Omental fat pad (tissue), 4 donors: ENCODE data around the gene RSPO3. TPM values are rescaled to one million over a fixed set of nuclear protein-coding genes. Genes with fewer than 3 reads are reported as not detected.
A peak's percentile ranks its signal among the peaks of the same experiment; 100 is the strongest.

Experiments
- ATAC-seq: fragments of 150-250 bp; one replicate; pipeline ENCODE4 v1.9.1; 2016; ENCODE audit warnings: mild to moderate bottlenecking, moderate library complexity; ENCODE audit not compliant: low FRiP score
- DNase-seq: peaks from one replicate; pipeline ENCODE4 v3.0.0-alpha.2; 2019; ENCODE audit warnings: low spot score
- total RNA-seq, 4 donors: library from RNA; depleted of rRNA; stranded (reverse); fragments of >200 nt; gene quantifications; one replicate each; pipeline ENCODE4 v1.1.0, GENCODE V29; 2016
- TF ChIP-seq, protein P1 (sequence below), 3 donors: fragments of 450-650 bp; IDR thresholded peaks; one replicate each; pipeline ENCODE4 v1.5.1; 2016 to 2017; ENCODE audit warnings: antibody characterized with exemption in 3 of 3, mild to moderate bottlenecking in 3 of 3, moderate library complexity in 2 of 3

Gene RSPO3
- total RNA-seq, 4 donors from 2014 or later: 21.5 to 40.1 (median 30.3) TPM

DNA sequence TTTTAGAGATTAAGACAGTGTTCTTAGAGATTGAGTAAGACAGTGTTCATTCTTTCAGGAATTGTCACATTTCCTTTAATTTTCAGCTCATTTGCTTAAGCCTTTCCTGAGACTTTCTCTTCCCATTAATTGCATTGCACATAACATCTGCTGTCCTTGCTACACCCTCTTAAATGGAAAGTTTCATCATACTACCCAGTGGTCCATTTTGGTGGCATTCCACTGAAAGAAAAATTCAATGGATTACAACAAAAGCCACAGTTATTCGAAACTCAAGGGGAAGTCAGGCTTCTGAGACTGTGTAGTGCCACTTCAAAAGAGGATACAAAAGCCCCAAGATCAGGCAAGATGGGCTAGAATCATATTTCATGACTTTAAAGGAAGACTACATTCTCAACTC, 64.0 kb downstream of the RSPO3 start:
- DNase-seq: no peak
- TF ChIP-seq, protein P1, sequence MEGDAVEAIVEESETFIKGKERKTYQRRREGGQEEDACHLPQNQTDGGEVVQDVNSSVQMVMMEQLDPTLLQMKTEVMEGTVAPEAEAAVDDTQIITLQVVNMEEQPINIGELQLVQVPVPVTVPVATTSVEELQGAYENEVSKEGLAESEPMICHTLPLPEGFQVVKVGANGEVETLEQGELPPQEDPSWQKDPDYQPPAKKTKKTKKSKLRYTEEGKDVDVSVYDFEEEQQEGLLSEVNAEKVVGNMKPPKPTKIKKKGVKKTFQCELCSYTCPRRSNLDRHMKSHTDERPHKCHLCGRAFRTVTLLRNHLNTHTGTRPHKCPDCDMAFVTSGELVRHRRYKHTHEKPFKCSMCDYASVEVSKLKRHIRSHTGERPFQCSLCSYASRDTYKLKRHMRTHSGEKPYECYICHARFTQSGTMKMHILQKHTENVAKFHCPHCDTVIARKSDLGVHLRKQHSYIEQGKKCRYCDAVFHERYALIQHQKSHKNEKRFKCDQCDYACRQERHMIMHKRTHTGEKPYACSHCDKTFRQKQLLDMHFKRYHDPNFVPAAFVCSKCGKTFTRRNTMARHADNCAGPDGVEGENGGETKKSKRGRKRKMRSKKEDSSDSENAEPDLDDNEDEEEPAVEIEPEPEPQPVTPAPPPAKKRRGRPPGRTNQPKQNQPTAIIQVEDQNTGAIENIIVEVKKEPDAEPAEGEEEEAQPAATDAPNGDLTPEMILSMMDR (IDR thresholded peaks at IDR 0.05): no peak
- no peak for ATAC-seq

DNA sequence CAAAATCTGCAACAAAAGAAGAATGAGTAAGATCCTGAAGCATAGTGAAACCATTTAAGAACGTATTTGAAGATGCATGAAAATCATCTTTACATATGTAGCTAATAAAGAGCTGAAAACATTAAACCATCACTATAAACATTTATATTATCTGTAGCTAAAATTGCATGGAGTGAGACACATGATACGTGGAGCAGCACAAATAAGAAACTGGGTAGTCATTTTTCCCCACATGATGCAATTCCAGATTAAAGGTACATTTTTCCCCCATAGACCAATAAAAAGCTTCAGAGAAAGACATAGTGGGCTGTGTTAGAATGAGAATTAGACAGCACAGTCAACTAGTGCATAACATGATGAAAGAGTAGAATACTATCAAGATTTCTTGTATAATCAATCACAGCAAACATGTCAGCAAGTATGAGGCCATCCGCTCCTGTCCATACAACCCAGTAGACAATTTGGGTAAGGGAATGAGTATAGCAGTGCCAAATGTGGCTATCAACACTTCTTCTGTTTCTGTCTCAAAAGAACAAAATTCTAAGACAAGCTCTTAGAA, 67.0 kb downstream of the RSPO3 start:
- DNase-seq (no peak), ATAC-seq (no peak)
- TF ChIP-seq, protein P1 (IDR thresholded peaks at IDR 0.05): no peak

DNA sequence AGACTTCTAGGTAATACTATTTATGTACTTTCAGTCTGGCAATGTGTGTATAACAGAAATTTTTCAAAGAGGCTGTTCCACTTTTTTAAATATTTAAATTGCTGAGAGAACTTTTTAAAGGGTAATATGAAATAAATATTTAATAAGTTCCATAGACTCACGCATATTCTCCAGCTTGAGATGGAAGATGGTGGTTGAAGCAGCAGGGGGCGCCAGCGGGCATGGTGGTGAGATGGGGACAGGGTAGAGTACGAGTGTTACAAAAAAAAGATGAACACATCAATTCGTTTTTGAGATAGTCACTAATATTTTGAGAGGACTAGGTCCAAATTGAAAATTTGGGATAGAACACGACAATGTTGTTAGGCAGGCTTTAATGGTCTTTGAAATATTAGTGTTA, 68.4 kb downstream of the RSPO3 start:
- ATAC-seq: no peak
- peak; percentile 43 for DNase-seq
- TF ChIP-seq, protein P1 (IDR thresholded peaks at IDR 0.05): no peak

DNA sequence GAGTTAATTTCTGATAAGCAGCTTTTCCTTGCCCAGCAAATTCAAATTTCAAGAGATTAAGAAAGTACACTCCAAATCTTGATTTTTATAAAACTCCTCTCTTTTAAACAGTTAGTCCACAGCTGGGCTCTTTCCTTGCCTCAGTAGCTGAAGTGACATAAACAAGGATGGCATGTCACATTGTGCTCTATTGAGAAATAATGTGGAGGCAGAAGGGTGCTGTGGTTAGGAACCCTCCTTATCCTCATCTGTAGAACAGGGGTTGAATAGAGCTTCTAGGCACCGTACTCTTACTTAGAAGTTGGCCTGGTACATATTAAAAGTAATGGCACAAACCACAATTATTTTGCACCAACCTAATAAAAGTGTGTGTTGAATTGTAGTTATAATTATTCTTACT, 70.3 kb downstream of the RSPO3 start:
- ATAC-seq: peak; percentile 48
- TF ChIP-seq, protein P1 (IDR thresholded peaks at IDR 0.05): no peak
- DNase-seq: no peak

DNA sequence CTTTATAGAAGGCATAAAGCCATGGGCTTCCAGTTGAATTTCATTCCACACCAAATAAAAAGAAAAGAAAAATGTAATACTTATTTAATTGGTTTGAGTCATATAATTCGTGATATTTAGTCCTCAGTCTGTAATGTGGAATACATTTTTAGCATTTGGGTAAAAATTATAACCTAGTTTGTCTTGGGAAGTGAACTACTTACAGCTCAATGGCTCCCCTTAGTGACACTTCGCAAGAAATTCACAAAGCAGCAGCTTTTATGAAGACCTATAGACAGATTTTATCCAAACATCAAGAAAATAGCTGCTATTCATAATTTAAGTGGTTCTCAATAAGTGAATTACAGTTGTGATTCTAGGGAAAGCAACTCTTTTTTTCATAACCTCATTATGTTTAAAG, 72.1 kb downstream of the RSPO3 start:
- DNase-seq: no peak
- no peak for ATAC-seq
- TF ChIP-seq, protein P1 (IDR thresholded peaks at IDR 0.05): no peak

DNA sequence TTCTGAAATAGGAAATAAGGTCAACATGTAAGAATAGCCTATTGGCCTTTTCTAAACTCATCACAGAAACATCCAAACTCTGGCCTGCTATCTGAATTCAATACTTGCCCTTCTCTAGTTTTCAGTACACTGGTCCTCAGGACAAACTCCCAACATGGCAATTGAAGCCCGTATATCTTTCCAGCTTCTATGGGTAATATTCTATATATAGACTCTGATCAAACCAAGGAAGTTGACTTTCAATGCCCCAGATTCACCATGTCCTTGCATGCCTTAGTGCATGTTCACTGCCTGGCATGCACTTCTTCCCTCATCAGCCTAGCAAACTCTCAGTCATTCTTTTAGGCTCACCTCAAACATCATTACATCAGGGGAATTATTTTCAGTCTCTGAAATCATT, 73.2 kb downstream of the RSPO3 start:
- DNase-seq (no peak), ATAC-seq (no peak)
- TF ChIP-seq, protein P1 (IDR thresholded peaks at IDR 0.05): no peak

DNA sequence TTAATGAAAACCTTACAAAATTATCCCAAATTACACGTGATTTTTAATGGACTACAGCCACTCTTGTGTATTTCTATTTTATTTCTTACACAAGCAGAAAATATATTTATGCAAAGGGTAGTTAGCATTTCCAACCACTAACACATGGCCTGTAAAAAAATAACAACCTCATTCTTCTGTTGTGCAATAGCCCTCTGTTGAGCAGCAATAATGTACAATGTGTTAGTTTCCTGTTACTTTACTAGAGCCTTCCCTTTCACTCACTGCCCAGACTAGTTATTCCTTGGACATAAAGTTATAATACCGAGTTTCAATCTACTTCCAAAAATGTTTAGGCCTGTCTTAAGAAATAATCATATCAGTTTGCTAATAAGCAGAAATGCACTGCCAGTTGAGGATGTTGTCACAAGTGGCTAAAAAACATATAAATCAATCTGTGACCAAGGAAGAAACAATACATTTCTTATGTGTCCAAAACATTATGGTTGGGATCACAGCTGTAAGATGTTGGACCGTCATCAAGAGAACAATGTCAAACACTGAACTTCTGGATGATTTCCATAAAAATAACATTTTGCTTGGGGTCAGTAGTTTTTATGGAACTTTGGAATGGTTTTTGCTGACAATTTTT, 74.6 kb downstream of the RSPO3 start:
- DNase-seq (no peak), ATAC-seq (peak; percentile 64)
- TF ChIP-seq, protein P1 (IDR thresholded peaks at IDR 0.05): no peak
